IPS-15b (cell line): ENCODE results near the gene MAGEB3.

Experiments
- H3K27me3 ChIP-seq: one replicate; pipeline ENCODE4 v1.6.1; 2013; ENCODE audit warnings: low read length; ENCODE audit not compliant: control insufficient read depth, insufficient read depth
- H3K36me3 ChIP-seq: one replicate; pipeline ENCODE4 v1.6.1; 2013; ENCODE audit warnings: low read length; ENCODE audit not compliant: control insufficient read depth, insufficient read depth
- H3K4me1 ChIP-seq: one replicate; pipeline ENCODE4 v1.6.1; 2013; ENCODE audit warnings: mild to moderate bottlenecking, low read length; ENCODE audit not compliant: control insufficient read depth, insufficient read depth
- H3K4me3 ChIP-seq: one replicate; pipeline ENCODE4 v1.5.1; 2013; ENCODE audit warnings: low read depth, low read length
- H3K9ac ChIP-seq: one replicate; pipeline ENCODE4 v1.6.1; 2013; ENCODE audit warnings: low read depth, mild to moderate bottlenecking, low read length
- H3K9me3 ChIP-seq: one replicate; pipeline ENCODE4 v1.6.1; 2013; ENCODE audit warnings: mild to moderate bottlenecking, low read length; ENCODE audit not compliant: control insufficient read depth, insufficient read depth

The MAGEB3 gene

DNA sequence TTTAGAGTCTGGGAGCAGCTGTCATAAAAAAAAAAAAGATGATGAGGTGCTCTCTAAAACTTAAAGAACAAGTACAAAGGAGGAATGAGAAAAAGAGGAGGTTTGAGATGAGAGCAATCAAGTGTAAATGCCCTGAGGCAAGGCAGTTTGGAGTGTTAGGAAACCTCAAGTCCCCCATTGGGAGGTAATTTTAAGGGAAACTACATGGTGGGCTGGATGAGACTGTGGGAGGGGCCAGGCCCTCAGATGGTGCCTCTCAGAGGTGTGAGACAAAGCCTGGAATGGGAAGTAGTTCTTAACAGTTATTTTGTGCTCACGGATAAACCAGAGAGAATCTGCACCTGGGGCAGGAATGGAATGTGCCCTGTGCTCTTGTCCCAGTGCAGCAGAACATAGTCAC lies 1.9 kb upstream of the MAGEB3 start:
- H3K9me3 ChIP-seq = no peaks in the 10 kb centered on the region

DNA sequence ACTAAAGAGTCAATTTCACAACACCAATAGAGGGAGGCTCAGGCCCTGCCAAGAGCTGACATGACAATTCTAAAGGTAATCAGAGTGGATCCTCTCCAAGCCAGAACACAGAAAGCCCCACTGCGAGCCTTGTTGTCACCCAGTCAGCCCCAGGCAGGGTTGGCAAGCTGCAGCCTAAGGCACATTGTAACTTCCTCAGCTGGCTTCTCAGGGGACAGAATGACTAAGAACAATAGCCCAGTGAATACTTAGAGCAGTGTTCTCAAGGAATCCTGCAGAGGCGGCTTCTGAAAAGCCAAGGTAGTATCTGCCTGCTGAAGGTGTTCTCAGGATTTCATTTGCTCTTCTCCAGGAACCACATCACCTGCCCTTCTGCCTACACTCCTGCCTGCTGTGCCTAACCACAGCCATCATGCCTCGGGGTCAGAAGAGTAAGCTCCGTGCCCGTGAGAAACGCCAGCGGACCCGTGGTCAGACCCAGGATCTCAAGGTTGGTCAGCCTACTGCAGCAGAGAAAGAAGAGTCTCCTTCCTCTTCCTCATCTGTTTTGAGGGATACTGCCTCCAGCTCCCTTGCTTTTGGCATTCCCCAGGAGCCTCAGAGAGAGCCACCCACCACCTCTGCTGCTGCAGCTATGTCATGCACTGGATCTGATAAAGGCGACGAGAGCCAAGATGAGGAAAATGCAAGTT lies 11.4 kb downstream of the MAGEB3 start, which contains the start of gene MAGEB4:
TSS of gene MAGEB4 (plus strand) at position 277 of the 692 bp plus-strand sequence. CDS start at position 413, 136 bp downstream.
- no peak within 1 kb of the TSS for H3K4me3 ChIP-seq
- no peak within 1 kb of the TSS for H3K9ac ChIP-seq

More for the DNA sequence above, 1.9 kb upstream of the MAGEB3 start:
- Histone ChIP-seq H3K9ac (no peak overlapping the region), H3K4me3 (no peak overlapping the region), H3K36me3 (no peaks in the 10 kb centered on the region), H3K4me1 (peaks cover 19% of the 10 kb centered on the region), H3K27me3 (no peaks in the 10 kb centered on the region)

DNA sequence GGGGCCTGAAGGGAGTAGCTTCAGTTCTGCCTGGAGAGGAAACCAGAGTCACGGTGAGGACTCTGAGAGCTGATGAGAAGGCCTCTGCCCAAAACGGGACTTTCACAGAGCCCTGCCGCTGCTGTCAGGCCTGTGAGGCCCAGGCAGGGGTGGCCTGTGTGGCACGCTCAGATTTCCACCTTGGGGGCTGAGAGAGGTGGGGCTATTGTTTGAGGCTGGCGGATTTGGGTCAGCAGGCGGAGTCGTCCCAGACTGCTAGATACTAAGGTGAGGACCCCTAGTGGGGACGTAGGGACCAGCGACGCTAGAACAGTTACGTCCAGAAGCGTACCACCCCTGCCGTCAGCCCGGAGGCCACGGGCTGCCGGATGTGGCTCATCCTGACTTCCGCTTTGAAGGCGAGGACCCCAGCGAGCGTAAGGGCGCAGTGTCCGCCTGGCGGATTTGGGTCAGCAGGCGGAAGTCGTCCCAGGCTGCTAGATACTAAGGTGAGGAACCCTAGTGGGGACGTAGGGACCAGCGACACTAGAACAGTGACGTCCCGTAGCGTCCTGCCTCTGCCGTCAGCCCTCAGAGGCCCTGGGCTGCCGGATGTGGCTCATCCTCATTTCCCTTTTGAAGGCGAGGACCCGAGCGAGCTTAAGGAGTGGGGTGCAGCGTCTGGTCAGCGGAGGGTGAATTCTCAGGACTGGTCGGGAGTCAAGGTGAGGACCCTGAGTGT lies 16.5 kb downstream of the MAGEB3 start, which contains the start of gene MAGEB1:
TSS of gene MAGEB1 (plus strand) at position 378 of the 721 bp plus-strand sequence. CDS start 3,348 bp downstream, outside the sequence.
- no peak within 1 kb of the TSS for H3K9ac ChIP-seq
- peak within 1 kb of the TSS; percentile 10 for H3K4me3 ChIP-seq
- no peaks in the 10 kb centered on the region for H3K27me3 ChIP-seq
- H3K9me3 ChIP-seq = no peaks in the 10 kb centered on the region
- H3K36me3 ChIP-seq = no peaks in the 10 kb centered on the region
- H3K4me1 ChIP-seq = no peaks in the 10 kb centered on the region

More for the DNA sequence above, 11.4 kb downstream of the MAGEB3 start, which contains the start of gene MAGEB4:
- H3K36me3 ChIP-seq = no peaks in the 10 kb centered on the region
- H3K27me3 ChIP-seq = no peaks in the 10 kb centered on the region
- H3K4me1 ChIP-seq = no peaks in the 10 kb centered on the region
- H3K9me3 ChIP-seq = no peaks in the 10 kb centered on the region

DNA sequence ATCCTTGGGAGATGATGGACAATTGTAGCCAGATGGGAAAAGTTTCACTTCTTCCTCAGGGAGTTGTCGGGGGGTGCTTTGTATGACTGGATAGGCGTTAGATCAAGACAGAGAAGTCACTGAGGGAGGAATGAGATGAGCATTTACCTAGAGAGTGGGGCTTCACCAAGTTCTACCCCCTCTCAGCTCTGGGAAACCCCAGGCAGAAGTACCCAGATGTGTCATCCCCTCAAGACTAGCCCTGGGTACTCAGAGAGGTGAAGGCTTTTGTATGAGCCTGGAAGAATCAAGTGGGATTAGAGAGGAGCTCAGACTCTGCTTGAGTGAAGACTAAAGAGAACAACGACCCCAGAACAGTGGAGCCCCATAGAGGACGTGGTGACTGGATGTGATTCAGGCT lies 18.4 kb downstream of the MAGEB3 start:
- H3K4me1 ChIP-seq = no peaks in the 10 kb centered on the region
- no peaks in the 10 kb centered on the region for H3K9me3 ChIP-seq
- no peak overlapping the region for H3K9ac ChIP-seq
- H3K27me3 ChIP-seq = no peaks in the 10 kb centered on the region
- no peaks in the 10 kb centered on the region for H3K36me3 ChIP-seq
- H3K4me3 ChIP-seq = no peak overlapping the region

DNA sequence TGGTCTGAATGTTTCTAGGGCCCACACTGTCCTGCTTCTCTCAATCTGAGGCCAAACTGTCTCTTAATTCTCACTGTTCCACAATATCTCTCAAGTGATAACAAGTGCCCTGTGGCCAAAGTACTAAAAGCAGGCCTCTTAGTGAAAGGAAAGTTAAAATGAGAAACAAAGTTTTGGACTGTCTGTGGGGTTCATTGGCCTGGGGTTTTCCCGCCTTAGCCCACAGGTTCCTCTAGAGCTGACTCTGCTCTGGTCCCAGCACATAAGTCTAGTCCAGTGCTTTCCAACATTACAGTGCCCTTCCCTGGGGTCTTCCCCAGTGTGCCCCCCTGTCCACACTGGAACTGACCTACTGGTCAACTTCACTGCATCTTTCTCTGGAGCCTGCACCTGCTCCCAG lies 22.8 kb downstream of the MAGEB3 start:
- Histone ChIP-seq H3K4me1 (no peaks in the 10 kb centered on the region), H3K9me3 (peaks cover 4% of the 10 kb centered on the region), H3K36me3 (no peaks in the 10 kb centered on the region), H3K4me3 (no peak overlapping the region), H3K9ac (no peak overlapping the region), H3K27me3 (no peaks in the 10 kb centered on the region)

DNA sequence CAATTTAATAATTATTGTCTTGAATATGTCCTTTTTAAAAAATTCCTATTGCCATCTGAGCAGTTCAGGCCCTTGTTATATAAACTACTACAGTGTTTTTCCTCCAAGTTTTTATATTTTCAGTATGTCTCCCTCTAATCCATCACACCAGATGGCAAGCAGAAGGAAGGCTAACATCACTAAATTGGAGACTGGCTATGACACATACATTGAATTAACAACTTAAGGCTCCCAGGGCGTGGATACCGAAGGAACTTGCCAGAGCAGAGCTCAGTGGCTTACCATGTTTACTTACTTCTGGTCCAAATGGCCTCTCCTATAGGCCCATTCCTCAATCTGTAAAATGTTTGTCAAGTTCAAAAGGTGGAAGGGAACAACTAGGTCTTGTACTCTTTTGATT lies 29.5 kb downstream of the MAGEB3 start:
- H3K4me3 ChIP-seq = no peak overlapping the region
- no peaks in the 10 kb centered on the region for H3K27me3 ChIP-seq
- H3K36me3 ChIP-seq = no peaks in the 10 kb centered on the region
- H3K4me1 ChIP-seq = no peaks in the 10 kb centered on the region
- no peak overlapping the region for H3K9ac ChIP-seq
- peaks cover 4% of the 10 kb centered on the region for H3K9me3 ChIP-seq

DNA sequence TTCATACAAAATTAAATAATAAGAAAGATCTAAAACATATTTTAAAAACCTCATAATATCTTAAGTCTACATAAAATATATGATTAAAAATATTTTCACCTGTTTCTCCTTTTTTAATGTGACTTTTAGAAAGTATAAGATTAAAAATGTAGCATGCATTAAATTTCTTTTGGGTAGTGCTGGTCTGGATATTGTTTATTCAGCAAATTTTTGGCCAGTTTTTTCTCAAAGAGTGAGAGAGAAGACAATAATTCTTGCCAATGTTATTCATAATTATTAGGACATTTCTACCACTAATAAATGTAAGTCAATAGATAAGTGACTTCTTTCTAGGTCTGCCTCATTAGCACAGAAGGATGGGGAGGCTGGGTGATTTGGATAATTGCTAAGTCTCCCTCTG lies 30.6 kb downstream of the MAGEB3 start:
- H3K4me1 ChIP-seq = no peaks in the 10 kb centered on the region
- no peak overlapping the region for H3K4me3 ChIP-seq
- H3K36me3 ChIP-seq = no peaks in the 10 kb centered on the region
- no peaks in the 10 kb centered on the region for H3K27me3 ChIP-seq
- no peak overlapping the region for H3K9ac ChIP-seq
- H3K9me3 ChIP-seq = peaks cover 4% of the 10 kb centered on the region

DNA sequence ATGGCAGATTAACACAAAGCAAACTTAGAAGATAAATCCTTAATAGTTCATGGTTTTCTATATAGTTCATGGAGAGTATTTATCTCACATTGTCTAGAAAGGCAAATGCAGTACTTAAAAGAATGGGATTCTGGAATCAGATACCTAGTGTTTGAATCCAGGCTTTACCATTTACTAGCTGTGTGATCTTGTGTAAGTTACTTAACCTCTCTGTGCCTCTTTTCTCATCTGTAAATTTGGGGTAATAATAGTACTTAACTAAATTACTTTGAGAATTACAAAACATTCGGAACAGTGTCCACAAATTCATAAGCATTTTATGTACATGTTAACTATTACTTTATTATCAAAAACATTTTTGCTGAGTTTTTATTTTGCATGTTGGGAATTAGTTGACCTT lies 32.3 kb downstream of the MAGEB3 start:
- Histone ChIP-seq H3K9me3 (no peaks in the 10 kb centered on the region), H3K9ac (no peak overlapping the region), H3K36me3 (no peaks in the 10 kb centered on the region), H3K27me3 (no peaks in the 10 kb centered on the region), H3K4me1 (no peaks in the 10 kb centered on the region), H3K4me3 (no peak overlapping the region)

DNA sequence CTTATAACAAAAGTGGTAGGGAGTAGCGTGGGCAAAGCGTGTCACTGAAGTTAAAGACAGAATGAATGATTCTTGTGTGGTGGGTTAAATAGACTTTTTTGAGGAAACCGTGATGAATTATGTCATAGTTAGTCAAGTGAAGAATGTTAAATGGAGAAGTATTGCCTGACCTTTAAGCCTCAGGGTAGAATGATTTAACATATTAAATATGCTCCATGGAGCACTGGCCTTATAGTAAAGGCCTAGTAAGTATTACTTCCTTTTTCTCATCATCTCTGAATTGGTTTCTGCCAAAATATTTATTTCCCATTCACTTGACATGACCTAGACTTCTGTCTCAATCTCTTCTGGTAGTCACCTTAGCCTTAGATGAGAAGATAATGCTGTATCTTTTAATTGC lies 40.2 kb downstream of the MAGEB3 start:
- Histone ChIP-seq H3K9me3 (no peaks in the 10 kb centered on the region), H3K9ac (no peak overlapping the region), H3K4me3 (no peak overlapping the region), H3K27me3 (no peaks in the 10 kb centered on the region), H3K4me1 (peaks cover 2% of the 10 kb centered on the region), H3K36me3 (no peaks in the 10 kb centered on the region)

DNA sequence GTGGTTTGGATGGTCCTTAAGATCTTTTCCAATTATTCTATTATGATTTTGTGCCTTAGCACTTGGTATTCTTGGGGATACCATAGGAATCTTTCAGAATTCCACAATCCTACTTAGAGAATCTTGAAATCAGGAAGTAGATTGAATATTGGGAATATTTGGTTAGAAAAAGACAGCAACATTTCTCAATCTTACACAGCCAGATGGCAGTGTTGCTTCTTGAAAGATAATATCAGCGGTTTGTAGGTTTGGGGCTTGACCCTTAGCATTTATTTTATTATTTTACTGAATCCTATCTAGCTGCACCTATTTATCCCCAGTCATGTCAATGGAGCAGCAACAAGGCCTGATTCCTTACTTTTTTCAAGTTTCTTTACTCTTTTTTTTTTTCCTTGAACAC lies 45.0 kb downstream of the MAGEB3 start:
- Histone ChIP-seq H3K36me3 (no peaks in the 10 kb centered on the region), H3K4me3 (no peak overlapping the region), H3K4me1 (peaks cover 2% of the 10 kb centered on the region), H3K9me3 (no peaks in the 10 kb centered on the region), H3K9ac (no peak overlapping the region), H3K27me3 (no peaks in the 10 kb centered on the region)

DNA sequence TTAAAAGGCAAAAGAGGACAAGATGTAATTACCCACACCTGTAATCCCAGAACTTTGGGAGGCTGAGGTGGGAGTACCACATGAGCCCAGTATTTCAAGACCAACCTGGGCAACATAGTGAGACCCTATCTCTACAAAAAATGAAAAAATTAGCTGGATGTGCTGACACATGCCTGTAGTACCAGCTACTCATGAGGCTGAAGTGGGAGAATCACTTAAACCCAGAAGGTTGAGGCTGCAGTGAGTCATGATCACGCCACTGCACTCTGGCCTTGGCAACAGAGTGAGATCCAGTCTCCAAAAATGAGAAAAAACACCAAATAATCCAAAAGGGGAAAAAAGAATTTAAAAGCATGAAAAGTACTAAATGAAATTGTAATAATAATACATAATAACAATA lies 47.9 kb downstream of the MAGEB3 start:
- Histone ChIP-seq H3K9ac (no peak overlapping the region), H3K4me3 (no peak overlapping the region), H3K9me3 (no peaks in the 10 kb centered on the region), H3K4me1 (peaks cover 2% of the 10 kb centered on the region), H3K27me3 (no peaks in the 10 kb centered on the region), H3K36me3 (no peaks in the 10 kb centered on the region)

DNA sequence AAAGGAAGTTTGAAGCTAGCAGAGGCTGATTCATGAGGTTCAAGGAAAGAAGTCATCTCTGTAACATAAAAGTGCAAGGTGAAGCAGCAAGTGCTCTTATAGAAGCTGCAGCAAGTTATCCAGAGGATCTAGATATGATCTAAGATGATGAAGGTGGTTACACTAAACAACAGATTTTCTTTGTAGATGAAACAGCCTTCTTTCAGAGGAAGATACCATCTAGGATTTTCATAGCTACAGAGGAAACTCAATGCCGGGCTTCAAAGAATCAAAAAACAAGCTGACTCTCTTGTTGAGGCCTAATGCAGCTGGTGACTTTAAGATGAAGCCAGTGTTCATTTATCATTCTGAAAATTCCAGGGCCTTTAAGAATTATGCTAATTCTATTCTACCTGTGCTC lies 50.0 kb downstream of the MAGEB3 start:
- H3K4me3 ChIP-seq = no peak overlapping the region
- H3K36me3 ChIP-seq = no peaks in the 10 kb centered on the region
- peaks cover under 1% of the 10 kb centered on the region for H3K4me1 ChIP-seq
- no peaks in the 10 kb centered on the region for H3K9me3 ChIP-seq
- H3K27me3 ChIP-seq = no peaks in the 10 kb centered on the region
- no peak overlapping the region for H3K9ac ChIP-seq
